Daoy (cell line): ENCODE results near the gene PPM1E. TPM values are rescaled to one million over a fixed set of nuclear protein-coding genes. Genes with fewer than 3 reads are reported as not detected.
"Not testable (repeated sequence)": the region's sequence is repeated elsewhere in the genome, so short reads cannot be mapped to it uniquely, and the experiment has no call there.

Experiments used
- DNase-seq: peaks from one replicate; pipeline ENCODE4 v3.0.0-alpha.2; 2015; ENCODE audit warnings: low read depth
- total RNA-seq: library from RNA; depleted of rRNA; stranded (reverse); fragments of >200 nt; shearing (Covaris generic); gene quantifications from 2 replicates; pipeline ENCODE4 v1.2.3, GENCODE V29; 2014

PPM1E gene
- total RNA-seq, 1 experiment from 2014 or later, result 2.5 TPM

- DNase-seq, result no peak
Measured at GRCh38 chr17:58779446-58779845, 23.8 kb downstream of the PPM1E start.

- no peak for DNase-seq
Measured at GRCh38 chr17:58783380-58783779, 27.7 kb downstream of the PPM1E start.

GRCh38 chr17:58785097-58785496 lies 29.4 kb downstream of the PPM1E start:
- DNase-seq, result no peak

- peak; percentile 57 for DNase-seq
Measured at GRCh38 chr17:58786586-58787295, 31.1 kb downstream of the PPM1E start.

GRCh38 chr17:58788199-58788598 lies 32.5 kb downstream of the PPM1E start:
- DNase-seq, result no peak

GRCh38 chr17:58789160-58789559 lies 33.5 kb downstream of the PPM1E start:
- DNase-seq, result no peak

GRCh38 chr17:58789831-58790230 lies 34.2 kb downstream of the PPM1E start:
- no peak for DNase-seq

GRCh38 chr17:58794508-58794907 lies 38.9 kb downstream of the PPM1E start:
- DNase-seq, result not testable (repeated sequence)

- DNase-seq, result no peak
Measured at GRCh38 chr17:58802188-58802587, 46.5 kb downstream of the PPM1E start.

GRCh38 chr17:58806046-58806445 lies 50.4 kb downstream of the PPM1E start:
- no peak for DNase-seq

GRCh38 chr17:58808609-58809563 lies 53.2 kb downstream of the PPM1E start:
- DNase-seq, result no peak

- DNase-seq, result no peak
Measured at GRCh38 chr17:58809564-58809936, 53.9 kb downstream of the PPM1E start.

- DNase-seq, result no peak
Measured at GRCh38 chr17:58811290-58811689, 55.6 kb downstream of the PPM1E start.

GRCh38 chr17:58813712-58814111 lies 58.1 kb downstream of the PPM1E start:
- DNase-seq, result no peak

- no peak for DNase-seq
Measured at GRCh38 chr17:58818654-58819053, 63.0 kb downstream of the PPM1E start.

GRCh38 chr17:58822148-58823050 lies 66.7 kb downstream of the PPM1E start:
- DNase-seq, result no peak

GRCh38 chr17:58823051-58823525 lies 67.4 kb downstream of the PPM1E start:
- no peak for DNase-seq

GRCh38 chr17:58829172-58829637 lies 73.6 kb downstream of the PPM1E start:
- no peak for DNase-seq

- no peak for DNase-seq
Measured at GRCh38 chr17:58831780-58832179, 76.1 kb downstream of the PPM1E start.

- no peak for DNase-seq
Measured at GRCh38 chr17:58832514-58832913, 76.9 kb downstream of the PPM1E start.

- no peak for DNase-seq
Measured at GRCh38 chr17:58837699-58838098, 82.0 kb downstream of the PPM1E start.
